Kasumi-1 (cell line): ENCODE measurements around the gene TMPRSS15.

Source experiments
- DNase-seq, 2 experiments: peaks; one replicate each; lab custom pipeline; 2025; lab: John Stamatoyannopoulos, UW

TMPRSS15 gene

GRCh38 chr21:18244671-18245463 is 158.7 kb downstream of the TMPRSS15 start, which contains the start of gene CHODL:
CHODL (plus strand) TSS chr21:18244833; CDS start chr21:18245224, 391 bp downstream.
- no peak for DNase-seq

- DNase-seq, result no peak
These were observed 168.0 kb downstream of the TMPRSS15 start for GRCh38 chr21:18235545-18235944.

GRCh38 chr21:18228060-18228739 is 175.4 kb downstream of the TMPRSS15 start:
- DNase-seq, result no peak

GRCh38 chr21:18222346-18222745 is 181.2 kb downstream of the TMPRSS15 start:
- no peak for DNase-seq

DNA sequence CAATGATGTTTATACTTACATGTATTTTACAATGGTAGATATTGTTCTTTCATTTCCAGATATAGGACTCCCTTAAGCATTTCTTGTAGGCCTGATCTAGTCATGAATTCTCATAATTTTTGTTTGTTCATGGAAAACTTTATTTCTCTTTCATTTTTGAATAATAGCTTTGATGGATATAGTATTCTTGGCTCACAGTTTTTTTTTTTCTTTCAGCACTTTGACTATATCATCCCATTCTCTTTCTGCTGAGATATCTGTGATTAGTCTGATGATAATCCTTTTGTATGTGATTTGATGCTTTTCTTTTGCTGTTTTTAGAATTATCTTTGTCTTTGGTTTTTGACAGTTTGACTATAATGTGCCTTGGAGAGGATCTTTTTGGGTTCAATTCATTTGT is 183.1 kb downstream of the TMPRSS15 start:
- DNase-seq, result no peak
